IMR-90 (cell line): ENCODE measurements around the gene PSMD11. TPM values are rescaled to one million over a fixed set of nuclear protein-coding genes. Genes with fewer than 3 reads are reported as not detected.

Source experiments
- ATAC-seq: fragments of 200-7000 bp; cut with Tn5 transposase; 2 replicates; pipeline ENCODE4 v1.9.1; 2020; ENCODE audit warnings: low read depth, mild to moderate bottlenecking, moderate library complexity
- BruUV-seq: library from RNA; stranded (reverse); fragments of 400-500 nt; replicated peaks from 2 replicates; lab custom pipeline; 2021; lab: Mats Ljungman, UMichigan
- CTCF ChIA-PET: fragments of 300-600 bp; formaldehyde crosslinking; extraction: SDS; loops from one replicate; lab custom pipeline; 2021; ENCODE audit warnings: antibody characterized with exemption; lab: Yijun Ruan, JAX
- POLR2A ChIA-PET: fragments of 300-600 bp; sonication (Branson Sonifier 250); formaldehyde crosslinking; loops from one replicate; lab custom pipeline; 2022; ENCODE audit warnings: antibody characterized with exemption; ENCODE audit not compliant: unreplicated experiment; lab: Charles Lee
- DNase-seq: peaks from one replicate; pipeline ENCODE4 v3.0.0; 2013
- H2AFZ ChIP-seq: replicated peaks from 2 replicates; pipeline ENCODE3; 2013; ENCODE audit warnings: low read length, mild to moderate bottlenecking; ENCODE audit not compliant: poor library complexity
- H2AK5ac ChIP-seq: 2 replicates; pipeline ENCODE4 v1.6.1; 2013; ENCODE audit warnings: low read depth, low read length, inconsistent platforms
- H2AK9ac ChIP-seq: replicated peaks from 2 replicates; pipeline ENCODE3; 2013; ENCODE audit warnings: mild to moderate bottlenecking, low read depth, low read length, moderate library complexity; ENCODE audit not compliant: poor library complexity
- H2BK120ac ChIP-seq: 2 replicates; pipeline ENCODE4 v1.6.1; 2013; ENCODE audit warnings: low read depth, low read length, inconsistent platforms
- H2BK15ac ChIP-seq: 3 replicates; pipeline ENCODE4 v1.6.1; 2013; ENCODE audit warnings: low read depth, low read length, inconsistent platforms
- H2BK20ac ChIP-seq: 2 replicates; pipeline ENCODE4 v1.6.1; 2013; ENCODE audit warnings: low read depth, mild to moderate bottlenecking, inconsistent platforms, low read length, moderate library complexity
- H2BK5ac ChIP-seq: 2 replicates; pipeline ENCODE4 v1.6.1; 2013; ENCODE audit warnings: mild to moderate bottlenecking, low read depth, low read length, inconsistent platforms; ENCODE audit not compliant: poor library complexity, severe bottlenecking
- H3K14ac ChIP-seq: replicated peaks from 2 replicates; pipeline ENCODE4 v1.6.1; 2013; ENCODE audit warnings: low read depth, low read length, inconsistent platforms
- H3K18ac ChIP-seq: 2 replicates; pipeline ENCODE4 v1.6.1; 2013; ENCODE audit warnings: low read depth, low read length, control low read depth
- H3K23ac ChIP-seq: 2 replicates; pipeline ENCODE4 v1.6.1; 2013; ENCODE audit warnings: low read depth, low read length, inconsistent platforms
- H3K27ac ChIP-seq: 2 replicates; pipeline ENCODE4 v1.5.1; 2013; ENCODE audit warnings: mild to moderate bottlenecking, control low read depth, low read length; ENCODE audit not compliant: insufficient read depth
- H3K27me3 ChIP-seq: 2 replicates; pipeline ENCODE4 v1.6.1; 2013; ENCODE audit warnings: low read length; ENCODE audit not compliant: control insufficient read depth, insufficient read depth
- H3K36me3 ChIP-seq: 2 replicates; pipeline ENCODE4 v1.6.1; 2013; ENCODE audit warnings: low read length, mixed read lengths; ENCODE audit not compliant: control insufficient read depth, insufficient read depth
- H3K4ac ChIP-seq: 2 replicates; pipeline ENCODE4 v1.6.1; 2013; ENCODE audit warnings: low read depth, low read length, inconsistent platforms
- H3K4me1 ChIP-seq: 2 replicates; pipeline ENCODE4 v1.6.1; 2013; ENCODE audit warnings: low read length, mixed read lengths; ENCODE audit not compliant: control insufficient read depth, insufficient read depth
- H3K4me2 ChIP-seq: 2 replicates; pipeline ENCODE4 v1.6.1; 2013; ENCODE audit warnings: low read depth, mild to moderate bottlenecking, control low read depth, low read length, moderate library complexity
- H3K4me3 ChIP-seq: 2 replicates; pipeline ENCODE4 v1.5.1; 2013; ENCODE audit warnings: low read depth, mild to moderate bottlenecking, control low read depth, low read length, moderate library complexity; ENCODE audit not compliant: insufficient read depth
- H3K56ac ChIP-seq: 2 replicates; pipeline ENCODE4 v1.6.1; 2013; ENCODE audit warnings: low read length, inconsistent platforms; ENCODE audit not compliant: insufficient read depth; ENCODE audit errors: extremely low read depth
- H3K79me1 ChIP-seq, 2 experiments: 2 replicates each; pipeline ENCODE4 v1.6.1; 2013; ENCODE audit warnings: low read length in 2 of 2, inconsistent platforms in 1 of 2, low read depth in 1 of 2
- H3K9ac ChIP-seq: 2 replicates; pipeline ENCODE4 v1.6.1; 2013; ENCODE audit warnings: low read depth, low read length, control low read depth
- H3K9me1 ChIP-seq: 2 replicates; pipeline ENCODE4 v1.6.1; 2013; ENCODE audit warnings: low read length, inconsistent platforms; ENCODE audit not compliant: insufficient read depth
- H3K9me3 ChIP-seq: 2 replicates; pipeline ENCODE4 v1.6.1; 2013; ENCODE audit warnings: low read length; ENCODE audit not compliant: control insufficient read depth, insufficient read depth
- H4K20me1 ChIP-seq: 2 replicates; pipeline ENCODE4 v1.6.1; 2013; ENCODE audit warnings: low read length, inconsistent platforms; ENCODE audit not compliant: insufficient read depth
- H4K5ac ChIP-seq: 2 replicates; pipeline ENCODE4 v1.6.1; 2013; ENCODE audit warnings: mild to moderate bottlenecking, low read depth, low read length, control low read depth
- H4K8ac ChIP-seq, 2 experiments: 2 replicates each; pipeline ENCODE4 v1.6.1; 2013; ENCODE audit warnings: low read depth in 2 of 2, low read length in 2 of 2, control low read depth in 1 of 2, inconsistent platforms in 1 of 2
- H4K91ac ChIP-seq: 2 replicates; pipeline ENCODE4 v1.6.1; 2013; ENCODE audit warnings: low read depth, low read length, inconsistent platforms; ENCODE audit not compliant: insufficient read depth
- CHD1 ChIP-seq: IDR thresholded peaks from 2 replicates; pipeline ENCODE4 v1.6.1; 2012; ENCODE audit warnings: low read depth, low read length, improper control_type of control experiment
- MAZ ChIP-seq: IDR thresholded peaks from 2 replicates; pipeline ENCODE4 v1.6.1; 2012; ENCODE audit warnings: low read depth, mild to moderate bottlenecking, low read length, improper control_type of control experiment, moderate library complexity, borderline replicate concordance
- POLR2A ChIP-seq: IDR thresholded peaks from 2 replicates; pipeline ENCODE4 v1.6.1; 2012; ENCODE audit warnings: mild to moderate bottlenecking, low read depth, low read length
- RFX5 ChIP-seq: IDR thresholded peaks from 2 replicates; pipeline ENCODE4 v1.8.0; 2012; ENCODE audit warnings: low read depth, mild to moderate bottlenecking, low read length, moderate library complexity
- SMC3 ChIP-seq: fragments of 150-350 bp; IDR thresholded peaks from 2 replicates; pipeline ENCODE4 v1.6.1; 2016; ENCODE audit warnings: low read depth, mild to moderate bottlenecking, antibody characterized with exemption, low read length, moderate library complexity
- WGBS, 2 experiments: methylation state at CpG; one replicate each; pipeline versions ENCODE4 v1.1.5 to v1.1.7; 2013; ENCODE audit warnings: missing lambda C conversion rate in 2 of 2; ENCODE audit not compliant: insufficient read length in 1 of 2; ENCODE audit errors: extremely low coverage in 2 of 2; 5-methylcytosine and 5-hydroxymethylcytosine counted together
- dilution Hi-C: fragments of 300-500 bp; cut with HindIII; formaldehyde crosslinking; loops from one replicate; pipeline ENCODE4 v1.14.3; 2018; ENCODE audit warnings: low sequenced_read_pairs; ENCODE audit not compliant: unreplicated experiment
- in situ Hi-C: fragments of 300-500 bp; cut with MboI; formaldehyde crosslinking; loops from 3 replicates; pipeline ENCODE4 v1.14.3; 2019; ENCODE audit warnings: low sequenced_read_pairs, inconsistent platforms, mixed read lengths
- intact Hi-C: fragments of 100-400 bp; cut with micrococcal nuclease; formaldehyde crosslinking; loops from 2 replicates; pipeline ENCODE4 v1.10.0; 2022
- polyA plus RNA-seq, 3 experiments: library from polyadenylated mRNA; depleted of rRNA; stranded (reverse); fragments of >200 nt; gene quantifications; 2 replicates each; pipeline ENCODE4 v1.2.3, GENCODE V29; 2012; ENCODE audit warnings: low replicate concordance in 1 of 3
- total RNA-seq: library from RNA; depleted of rRNA; stranded (reverse); fragments of >200 nt; gene quantifications from 2 replicates; pipeline ENCODE4 v1.2.3, GENCODE V29; 2012

PSMD11 gene
- total and polyA plus RNA-seq, 2 of the 4 experiments (the other 2 are of a cell fraction) = 64.7 to 85.9 TPM

- BruUV-seq = no TSS peak
- Histone ChIP-seq H3K56ac (no peak overlapping the region), H3K4ac (no peak overlapping the region), H3K18ac (no peak overlapping the region), H3K27ac (no peak overlapping the region), H2AFZ (no peak overlapping the region), H3K9ac (no peak overlapping the region), H3K9me3 (no peaks in the 10 kb centered on the region), H2BK15ac (no peak overlapping the region), H2BK20ac (no peak overlapping the region), H3K36me3 (peaks cover 32% of the 10 kb centered on the region), H3K4me2 (no peak overlapping the region), H2AK5ac (no peak overlapping the region), H4K91ac (no peak overlapping the region), H3K79me1 (peaks cover 32 to 35% of the 10 kb centered on the region in 2 experiments), H2BK5ac (no peak overlapping the region), H2AK9ac (no peak overlapping the region), H4K5ac (no peak overlapping the region), H3K27me3 (no peaks in the 10 kb centered on the region), H2BK120ac (no peak overlapping the region), H3K4me3 (no peak overlapping the region), H3K9me1 (no peaks in the 10 kb centered on the region), H4K8ac (no peak overlapping the region), H4K20me1 (peaks cover 29% of the 10 kb centered on the region), H3K4me1 (no peaks in the 10 kb centered on the region), H3K14ac (no peak overlapping the region), H3K23ac (no peak overlapping the region)
- CTCF ChIA-PET = no interaction called here
- whole genome bisulfite sequencing, 2 experiments = no CpG with 5 or more reads among the region's 1 CpG
- POLR2A ChIA-PET = no interaction called here
- in situ Hi-C loops = no loop called here
- DNase-seq (no peak), ATAC-seq (no peak)
- intact Hi-C loops = no loop called here
- dilution Hi-C loops = no loop called here
- no peak for TF ChIP-seq MAZ
- no peak for TF ChIP-seq CHD1
- no peak for TF ChIP-seq SMC3
- TF ChIP-seq RFX5 = no peak
- no peak for TF ChIP-seq POLR2A
Measured at GRCh38 chr17:32464374-32464773, 20.1 kb downstream of the PSMD11 start.
